ENCODE data around the gene BLOC1S3. TPM values are rescaled to one million over a fixed set of nuclear protein-coding genes. Genes with fewer than 3 reads are reported as not detected.

The BLOC1S3 gene
- polyA plus RNA-seq, 1 donor (not counting 4 experiments of a cell fraction or from before 2014, with no cell fraction given): 5.1 TPM

- Histone ChIP-seq H3K79me2 (ENCODE audit: control insufficient read depth, insufficient read depth, low read length) (no peaks in the 10 kb centered on the region), H3K9ac (ENCODE audit: control insufficient read depth, extremely low read depth, insufficient read depth, low read length) (no peak overlapping the region), H2AFZ (ENCODE audit: control insufficient read depth, low read length) (no peak overlapping the region), H4K20me1 (ENCODE audit: control insufficient read depth, extremely low read depth, insufficient read depth, low read length) (peaks cover 2% of the 10 kb centered on the region), H3K36me3 (ENCODE audit: control insufficient read depth in 2 of 2, extremely low read depth in 1 of 2, insufficient read depth in 2 of 2, low read length in 2 of 2) (no peaks in the 10 kb centered on the region), H3K4me1 (ENCODE audit: control insufficient read depth, extremely low read depth, insufficient read depth, low read length) (peaks cover 49% of the 10 kb centered on the region), H3K4me3 (ENCODE audit: control insufficient read depth in 2 of 3, extremely low read depth in 1 of 3, insufficient read depth in 2 of 3, low read depth in 1 of 3, low read length in 3 of 3) (no peak overlapping the region), H3K27ac (ENCODE audit: control insufficient read depth, insufficient read depth, low read length) (no peak overlapping the region), H3K4me2 (ENCODE audit: control insufficient read depth, extremely low read depth, insufficient read depth, low read depth, low read length) (peak overlapping the region; percentile 66), H3K9me1 (ENCODE audit: control insufficient read depth, extremely low read depth, insufficient read depth, low read length) (no peaks in the 10 kb centered on the region), H3K9me3 (ENCODE audit: control insufficient read depth, low read depth, low read length) (no peaks in the 10 kb centered on the region), H3K27me3 (ENCODE audit: control insufficient read depth, extremely low read depth, insufficient read depth, low read length) (no peaks in the 10 kb centered on the region)
- TF ChIP-seq EZH2 (IDR thresholded peaks at IDR 0.05; ENCODE audit: low read length): no peak
- no peak for TF ChIP-seq CTCF (optimal IDR thresholded peaks at IDR 0.05 in 1 of 3, IDR thresholded peaks at IDR 0.05 in 1 of 3, conservative IDR thresholded peaks at IDR 0.05 in 1 of 3; ENCODE audit: extremely low read depth in 1 of 3, insufficient read depth in 2 of 3, low read length in 3 of 3)
- DNase-seq (ENCODE audit: low read depth, low spot score) (no peak), FAIRE-seq (no peak)
- dilution Hi-C loops (cut with MboI; ENCODE audit: extremely low pct_ligation_motif_present, low sequenced_read_pairs): no loop called here
Observed at GRCh38 chr19:45163156-45163555, 15.4 kb upstream of the BLOC1S3 start.

- peaks cover 2% of the 10 kb centered on the region for H4K20me1 ChIP-seq (ENCODE audit: control insufficient read depth, extremely low read depth, insufficient read depth, low read length)
- H2AFZ ChIP-seq (ENCODE audit: control insufficient read depth, low read length): peak overlapping the region; percentile 26
- no peak overlapping the region for H3K4me3 ChIP-seq (ENCODE audit: control insufficient read depth in 2 of 3, extremely low read depth in 1 of 3, insufficient read depth in 2 of 3, low read depth in 1 of 3, low read length in 3 of 3)
- H3K27me3 ChIP-seq (ENCODE audit: control insufficient read depth, extremely low read depth, insufficient read depth, low read length): no peaks in the 10 kb centered on the region
- H3K4me1 ChIP-seq (ENCODE audit: control insufficient read depth, extremely low read depth, insufficient read depth, low read length): peaks cover 49% of the 10 kb centered on the region
- no peak for TF ChIP-seq EZH2 (IDR thresholded peaks at IDR 0.05; ENCODE audit: low read length)
- peak in 1 of 3 experiments; percentile 7 for TF ChIP-seq CTCF (optimal IDR thresholded peaks at IDR 0.05 in 1 of 3, IDR thresholded peaks at IDR 0.05 in 1 of 3, conservative IDR thresholded peaks at IDR 0.05 in 1 of 3; ENCODE audit: extremely low read depth in 1 of 3, insufficient read depth in 2 of 3, low read length in 3 of 3)
- no peak for FAIRE-seq
- H3K9ac ChIP-seq (ENCODE audit: control insufficient read depth, extremely low read depth, insufficient read depth, low read length): peak overlapping the region; percentile 28
- no peak overlapping the region for H3K27ac ChIP-seq (ENCODE audit: control insufficient read depth, insufficient read depth, low read length)
- peak overlapping the region; percentile 60 for H3K4me2 ChIP-seq (ENCODE audit: control insufficient read depth, extremely low read depth, insufficient read depth, low read depth, low read length)
- dilution Hi-C loops (cut with MboI; ENCODE audit: extremely low pct_ligation_motif_present, low sequenced_read_pairs): no loop called here
- no peaks in the 10 kb centered on the region for H3K36me3 ChIP-seq (ENCODE audit: control insufficient read depth in 2 of 2, extremely low read depth in 1 of 2, insufficient read depth in 2 of 2, low read length in 2 of 2)
- H3K9me3 ChIP-seq (ENCODE audit: control insufficient read depth, low read depth, low read length): no peaks in the 10 kb centered on the region
- H3K79me2 ChIP-seq (ENCODE audit: control insufficient read depth, insufficient read depth, low read length): no peaks in the 10 kb centered on the region
- DNase-seq (ENCODE audit: low read depth, low spot score): no peak
- no peaks in the 10 kb centered on the region for H3K9me1 ChIP-seq (ENCODE audit: control insufficient read depth, extremely low read depth, insufficient read depth, low read length)
Observed at GRCh38 chr19:45163751-45164460, 14.7 kb upstream of the BLOC1S3 start.

All from keratinocyte (primary cell).